ENCODE data around the gene LAMA4. TPM values are rescaled to one million over a fixed set of nuclear protein-coding genes. Genes with fewer than 3 reads are reported as not detected.

The LAMA4 gene
- total RNA-seq, 6 experiments from 2014 or later = 2.9 to 8.3 (median 4.2) TPM

- Histone ChIP-seq H3K9me3 (no peaks in the 10 kb centered on the region), H3K27me3 (no peaks in the 10 kb centered on the region), H3K27ac (no peak overlapping the region), H3K4me1 (peaks cover 0 to 8% (median 0%) of the 10 kb centered on the region in 4 donors), H3K36me3 (no peaks in the 10 kb centered on the region), H3K4me3 (no peak overlapping the region)
- intact Hi-C loops (cut with DNase I) = no loop called here
- DNase-seq (no peak), ATAC-seq (peak; percentile 27 to 78 (median 66))
- TF ChIP-seq POLR2A (IDR thresholded peaks at IDR 0.05) (no peak), CTCF (IDR thresholded peaks at IDR 0.05) (no peak)
- WGBS (ENCODE audit: insufficient coverage, low coverage, low lambda C conversion rate, missing lambda C conversion rate) = 44% methylated on average over 5 of the region's 5 CpGs
These were observed 73.2 kb downstream of the LAMA4 start for GRCh38 chr6:112181130-112181529.

- TF ChIP-seq POLR2A (IDR thresholded peaks at IDR 0.05) (no peak), CTCF (IDR thresholded peaks at IDR 0.05) (peak; percentile 73 to 81 (median 74))
These were observed 74.1 kb downstream of the LAMA4 start for GRCh38 chr6:112180095-112180820.

GRCh38 chr6:112179631-112180030 lies 74.7 kb downstream of the LAMA4 start:
- Histone ChIP-seq H3K4me1 (peaks cover 0 to 8% (median 0%) of the 10 kb centered on the region in 4 donors), H3K4me3 (no peak overlapping the region), H3K27me3 (no peaks in the 10 kb centered on the region), H3K36me3 (no peaks in the 10 kb centered on the region), H3K9me3 (no peaks in the 10 kb centered on the region), H3K27ac (no peak overlapping the region)
- ATAC-seq (no peak), DNase-seq (no peak)
- TF ChIP-seq CTCF (IDR thresholded peaks at IDR 0.05) (no peak), POLR2A (IDR thresholded peaks at IDR 0.05) (no peak)
- intact Hi-C loops (cut with DNase I) = loop anchor here in 1 of 2 donors (5.0 kb wide), 1 partner anchor 128 kb away; no protein-coding TSS in a partner anchor
- WGBS (ENCODE audit: insufficient coverage, low coverage, low lambda C conversion rate, missing lambda C conversion rate) = 31% methylated on average over 2 of the region's 3 CpGs

More at GRCh38 chr6:112180095-112180820, 74.1 kb downstream of the LAMA4 start:
- Histone ChIP-seq H3K27me3 (no peaks in the 10 kb centered on the region), H3K27ac (no peak overlapping the region), H3K9me3 (no peaks in the 10 kb centered on the region), H3K4me3 (no peak overlapping the region), H3K36me3 (no peaks in the 10 kb centered on the region), H3K4me1 (peaks cover 0 to 8% (median 0%) of the 10 kb centered on the region in 4 donors)
- DNase-seq (peak in 1 of 3 donors; percentile 58), ATAC-seq (peak; percentile 82 to 92 (median 85))
- intact Hi-C loops (cut with DNase I) = no loop called here
- WGBS (ENCODE audit: insufficient coverage, low coverage, low lambda C conversion rate, missing lambda C conversion rate) = 56% methylated on average over 6 of the region's 6 CpGs

- Histone ChIP-seq H3K4me1 (peaks cover 0 to 8% (median 0%) of the 10 kb centered on the region in 4 donors), H3K36me3 (no peaks in the 10 kb centered on the region), H3K9me3 (no peaks in the 10 kb centered on the region), H3K4me3 (no peak overlapping the region), H3K27ac (no peak overlapping the region), H3K27me3 (no peaks in the 10 kb centered on the region)
- intact Hi-C loops (cut with DNase I) = loop anchor here in 1 of 2 donors (5.0 kb wide), 1 partner anchor 128 kb away; no protein-coding TSS in a partner anchor
- DNase-seq (no peak), ATAC-seq (no peak)
- WGBS (ENCODE audit: insufficient coverage, low coverage, low lambda C conversion rate, missing lambda C conversion rate) = 90% methylated on average over 2 of the region's 2 CpGs
- TF ChIP-seq POLR2A (IDR thresholded peaks at IDR 0.05) (no peak), CTCF (IDR thresholded peaks at IDR 0.05) (no peak)
These were observed 75.5 kb downstream of the LAMA4 start for GRCh38 chr6:112178846-112179245.
